GM18907 (cell line): ENCODE measurements around the gene CADPS2.
"Not testable (repeated sequence)": the region's sequence is repeated elsewhere in the genome, so short reads cannot be mapped to it uniquely, and the experiment has no call there.

ENCODE experiments used
- ATAC-seq: cut with Tn5 transposase; IDR thresholded peaks from one replicate; pipeline ENCODE4 v1.9.1; 2021; ENCODE audit warnings: mild to moderate bottlenecking, moderate library complexity; ENCODE audit not compliant: unreplicated experiment

The CADPS2 gene

GRCh38 chr7:122677149-122677548 lies 209.1 kb downstream of the CADPS2 start:
- no peak for ATAC-seq

- ATAC-seq = no peak
Measured at GRCh38 chr7:122676466-122676865, 209.8 kb downstream of the CADPS2 start.

GRCh38 chr7:122675621-122676020 lies 210.6 kb downstream of the CADPS2 start:
- no peak for ATAC-seq

GRCh38 chr7:122675011-122675410 lies 211.2 kb downstream of the CADPS2 start:
- no peak for ATAC-seq

- no peak for ATAC-seq
Measured at GRCh38 chr7:122674502-122674901, 211.8 kb downstream of the CADPS2 start.

- ATAC-seq = no peak
Measured at GRCh38 chr7:122673951-122674350, 212.3 kb downstream of the CADPS2 start.

GRCh38 chr7:122672536-122672935 lies 213.7 kb downstream of the CADPS2 start:
- ATAC-seq = no peak

- ATAC-seq = no peak
Measured at GRCh38 chr7:122663733-122664132, 222.5 kb downstream of the CADPS2 start.

- ATAC-seq = no peak
Measured at GRCh38 chr7:122658856-122659255, 227.4 kb downstream of the CADPS2 start.

- no peak for ATAC-seq
Measured at GRCh38 chr7:122653685-122654084, 232.6 kb downstream of the CADPS2 start.

GRCh38 chr7:122652876-122653275 lies 233.4 kb downstream of the CADPS2 start:
- ATAC-seq = no peak

GRCh38 chr7:122651451-122651850 lies 234.8 kb downstream of the CADPS2 start:
- ATAC-seq = no peak

GRCh38 chr7:122643250-122643649 lies 243.0 kb downstream of the CADPS2 start:
- ATAC-seq = no peak

- no peak for ATAC-seq
Measured at GRCh38 chr7:122638459-122638858, 247.8 kb downstream of the CADPS2 start.

- no peak for ATAC-seq
Measured at GRCh38 chr7:122637784-122638183, 248.5 kb downstream of the CADPS2 start.

GRCh38 chr7:122635481-122635880 lies 250.8 kb downstream of the CADPS2 start:
- ATAC-seq = not testable (repeated sequence)

- ATAC-seq = no peak
Measured at GRCh38 chr7:122633472-122633871, 252.8 kb downstream of the CADPS2 start.

- no peak for ATAC-seq
Measured at GRCh38 chr7:122632238-122632637, 254.0 kb downstream of the CADPS2 start.

- no peak for ATAC-seq
Measured at GRCh38 chr7:122629412-122629953, 256.8 kb downstream of the CADPS2 start.

GRCh38 chr7:122628651-122629411 lies 257.4 kb downstream of the CADPS2 start:
- no peak for ATAC-seq

- no peak for ATAC-seq
Measured at GRCh38 chr7:122626785-122627184, 259.5 kb downstream of the CADPS2 start.

GRCh38 chr7:122622682-122623081 lies 263.6 kb downstream of the CADPS2 start:
- no peak for ATAC-seq

GRCh38 chr7:122619664-122620063 lies 266.6 kb downstream of the CADPS2 start:
- ATAC-seq = no peak
